A172 (cell line): Measurements from ENCODE around the gene ABHD18. TPM values are rescaled to one million over a fixed set of nuclear protein-coding genes. Genes with fewer than 3 reads are reported as not detected.
"Not testable (repeated sequence)": the region's sequence is repeated elsewhere in the genome, so short reads cannot be mapped to it uniquely, and the experiment has no call there.

Experiments used
- DNase-seq: peaks from one replicate; pipeline ENCODE4 v3.0.0-alpha.2; 2015; ENCODE audit warnings: low spot score
- total RNA-seq: library from RNA; depleted of rRNA; stranded (reverse); fragments of >200 nt; shearing (Covaris generic); gene quantifications from 2 replicates; pipeline ENCODE4 v1.2.3, GENCODE V29; 2014

ABHD18 gene
- total RNA-seq, 1 experiment from 2014 or later: 5.7 TPM

- DNase-seq: no peak
These were observed 23.4 kb downstream of the ABHD18 start for GRCh38 chr4:127988638-127989037.

DNA sequence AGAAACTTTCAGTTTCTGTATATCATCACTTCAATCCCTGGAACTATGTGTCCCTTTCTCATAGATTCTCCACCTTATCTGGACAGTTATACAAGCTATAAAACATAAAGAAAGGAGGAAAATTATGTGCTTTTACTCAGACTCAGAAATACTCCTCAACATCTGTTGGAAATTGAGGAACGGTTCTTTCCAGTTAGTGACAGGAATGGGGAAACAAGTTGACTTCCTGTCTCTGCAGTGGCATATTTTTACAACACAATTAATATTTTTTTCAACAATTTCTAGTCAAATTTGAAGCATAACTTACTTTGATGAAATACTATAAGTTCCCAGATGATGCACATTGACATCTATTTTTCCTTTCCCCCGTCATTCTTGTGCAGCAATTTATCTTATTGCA is 27.9 kb downstream of the ABHD18 start:
- DNase-seq: no peak

DNA sequence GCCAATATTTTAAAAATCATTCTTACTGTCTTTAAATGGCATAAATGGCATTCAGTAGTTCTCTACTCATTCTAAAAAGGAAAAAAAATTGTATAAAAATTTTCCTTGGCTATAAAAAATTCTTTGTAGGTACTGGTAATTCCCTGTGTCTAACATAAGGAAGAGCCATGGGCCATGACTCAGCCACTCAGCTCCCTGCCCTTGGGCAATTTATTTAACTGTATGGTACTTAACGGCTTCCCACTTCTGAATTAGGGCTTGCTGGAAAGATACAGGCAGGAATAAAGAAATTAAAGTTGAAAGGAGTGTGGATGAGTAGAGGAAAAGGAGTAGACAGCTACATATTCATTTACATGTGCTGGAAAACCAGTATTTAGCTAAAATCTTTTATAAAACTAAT is 30.6 kb downstream of the ABHD18 start:
- DNase-seq: peak; percentile 72

DNA sequence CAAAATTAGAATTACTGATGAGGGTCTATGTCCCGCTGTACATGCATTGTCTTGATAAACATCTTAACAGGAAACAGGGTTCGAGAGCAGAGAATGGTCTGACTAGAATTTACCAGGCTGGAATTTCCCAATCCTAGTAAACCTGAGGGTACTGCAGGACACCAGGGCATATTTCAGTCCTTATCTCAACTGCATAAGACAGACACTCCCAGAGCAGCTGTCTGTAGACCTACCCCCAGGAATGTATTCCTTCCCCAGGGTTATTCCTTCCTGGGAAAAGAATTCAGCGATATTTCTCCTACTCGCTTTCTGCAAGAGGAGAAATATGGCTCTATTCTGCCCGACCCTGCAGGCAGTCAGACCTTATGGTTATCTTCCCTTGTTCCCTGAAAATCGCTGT is 31.3 kb downstream of the ABHD18 start:
- not testable (repeated sequence) for DNase-seq

GRCh38 chr4:127997534-127998388 is 32.6 kb downstream of the ABHD18 start:
- DNase-seq: peak; percentile 80

DNA sequence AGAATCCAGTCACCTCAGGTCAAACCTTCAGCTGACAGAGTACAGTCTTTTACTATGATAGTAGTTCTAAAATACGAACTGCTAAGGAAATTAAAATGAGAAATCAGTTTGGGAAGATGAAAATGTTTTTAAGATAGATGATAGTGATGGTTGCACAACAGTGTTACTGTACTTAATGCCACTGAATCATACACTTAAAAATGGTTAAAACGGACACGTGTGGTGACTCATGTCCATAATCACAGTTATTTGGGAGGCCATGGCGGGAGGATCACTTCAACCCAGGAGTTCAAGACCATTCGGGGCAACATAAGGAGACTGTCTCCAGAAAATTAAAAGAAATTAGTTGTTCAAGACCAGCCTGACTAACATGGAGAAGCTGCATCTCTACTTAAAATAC is 41.4 kb downstream of the ABHD18 start:
- no peak for DNase-seq

DNA sequence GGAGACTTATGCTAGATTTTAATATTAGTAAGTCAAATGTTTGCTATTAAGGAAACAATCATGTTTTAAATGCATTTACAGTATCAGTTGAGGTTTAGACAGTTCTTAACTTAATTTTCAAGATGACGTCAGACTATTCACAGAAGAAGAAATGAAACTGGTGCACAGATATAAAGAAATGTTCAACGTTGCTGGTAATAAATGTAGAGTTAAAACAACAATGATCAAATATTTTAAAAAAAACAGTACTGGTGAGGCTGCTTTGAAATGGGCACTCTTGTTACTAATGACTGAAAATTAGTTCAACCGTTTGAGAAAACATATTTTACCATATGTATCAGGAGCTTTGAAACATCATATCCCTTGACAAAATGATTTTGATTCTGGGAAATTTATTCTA is 44.2 kb downstream of the ABHD18 start:
- DNase-seq: no peak

DNA sequence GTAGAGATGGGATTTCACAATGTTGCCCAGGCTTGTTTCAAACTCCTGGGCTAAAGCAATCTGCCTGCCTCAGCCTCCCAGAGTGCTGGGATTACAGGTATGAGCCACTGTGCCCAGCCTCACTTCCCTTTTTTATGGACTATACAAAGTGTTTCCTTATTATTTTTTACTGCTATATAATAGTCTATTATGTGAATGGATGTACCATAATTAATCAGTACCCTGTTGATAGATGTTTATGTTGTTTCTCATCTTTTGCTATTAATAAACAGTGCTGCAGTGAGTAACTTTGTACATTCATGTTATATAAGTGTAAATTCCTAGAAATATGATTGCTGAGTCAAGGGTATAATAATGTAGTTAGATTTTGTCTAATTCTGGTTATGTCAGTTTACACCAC is 60.1 kb downstream of the ABHD18 start:
- no peak for DNase-seq

GRCh38 chr4:128029907-128030306 is 64.7 kb downstream of the ABHD18 start:
- no peak for DNase-seq

DNA sequence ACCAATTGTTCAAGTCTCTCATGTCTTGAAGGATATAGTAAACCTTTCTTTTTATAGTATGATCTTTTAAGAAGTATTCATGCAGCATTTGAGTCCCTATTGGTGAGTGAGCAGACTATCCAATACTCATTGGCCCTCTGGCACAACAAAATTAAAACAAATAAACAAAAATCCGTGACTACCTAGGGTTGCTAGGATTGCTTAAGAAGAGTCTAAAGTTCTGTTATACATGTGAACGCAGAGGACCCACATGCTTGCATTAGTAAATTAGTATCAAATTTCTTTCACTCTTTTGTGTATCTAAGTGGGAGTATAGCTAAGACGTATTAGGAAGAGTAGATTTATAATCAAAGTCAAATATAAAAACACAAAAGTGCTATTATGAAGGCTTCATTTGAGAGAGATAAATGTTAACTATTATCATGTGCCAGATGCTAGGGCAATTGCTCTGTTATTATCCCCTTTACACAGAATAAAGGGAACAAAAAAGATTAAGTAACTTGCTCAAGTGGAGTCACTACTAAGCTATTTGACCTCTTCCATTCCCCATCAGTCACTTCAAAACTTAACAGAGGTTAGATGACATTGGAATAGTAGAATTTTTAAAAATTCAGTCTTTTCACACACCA is 66.7 kb downstream of the ABHD18 start:
- DNase-seq: no peak

DNA sequence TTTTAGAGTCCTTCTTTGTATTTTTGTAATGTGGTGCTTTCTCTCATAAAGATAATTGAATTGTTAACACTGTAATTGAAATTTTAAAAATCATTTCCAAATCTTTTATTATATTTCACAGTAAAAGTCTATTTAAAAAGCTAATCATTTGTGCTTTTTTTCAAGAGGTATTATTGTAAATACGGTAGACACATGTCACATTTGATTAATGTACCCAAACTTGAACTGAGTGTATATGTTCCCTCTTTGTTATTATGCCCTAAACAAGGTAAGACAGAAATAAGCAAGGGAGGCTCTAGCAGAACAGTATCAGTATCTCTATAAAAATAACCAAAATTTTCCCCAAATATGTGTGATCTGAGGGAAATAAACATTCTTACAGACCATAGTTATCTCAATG is 74.4 kb downstream of the ABHD18 start:
- no peak for DNase-seq

DNA sequence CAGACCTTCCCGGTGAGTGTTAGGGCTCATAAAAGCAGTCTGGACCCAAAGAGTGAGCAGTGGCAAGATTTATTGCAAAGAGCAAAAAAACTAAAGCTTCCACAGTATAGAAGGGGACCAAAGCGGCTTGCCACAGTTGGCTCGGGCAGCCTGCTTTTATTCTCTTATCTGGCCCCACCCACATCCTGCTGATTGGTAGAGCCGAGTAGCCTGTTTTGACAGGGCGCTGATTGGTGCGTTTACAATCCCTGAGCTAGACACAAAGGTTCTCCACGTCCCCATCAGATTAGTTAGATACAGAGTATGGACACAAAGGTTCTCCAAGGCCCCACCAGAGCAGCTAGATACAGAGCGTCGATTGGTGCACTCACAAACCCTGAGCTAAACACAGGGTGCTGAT is 81.8 kb downstream of the ABHD18 start:
- not testable (repeated sequence) for DNase-seq

DNA sequence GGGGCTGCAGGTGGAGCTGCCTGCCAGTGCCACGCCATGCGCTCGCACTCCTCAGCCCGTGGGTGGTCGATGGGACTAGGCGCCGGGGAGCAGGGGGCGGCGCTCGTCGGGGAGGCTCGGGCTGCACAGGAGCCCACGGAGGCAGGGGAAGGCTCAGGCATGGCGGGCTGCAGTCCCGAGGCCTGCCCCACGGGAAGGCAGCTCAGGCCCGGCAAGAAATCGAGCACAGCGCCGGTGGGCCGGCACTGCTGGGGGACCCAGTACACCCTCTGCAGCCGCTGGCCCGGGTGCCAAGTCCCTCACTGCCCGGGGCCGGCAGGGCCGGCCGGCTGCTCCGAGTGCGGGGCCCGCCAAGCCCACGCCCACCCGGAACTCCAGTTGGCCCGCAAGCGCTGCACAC is 82.3 kb downstream of the ABHD18 start:
- DNase-seq: not testable (repeated sequence)

GRCh38 chr4:128051229-128051628 is 86.0 kb downstream of the ABHD18 start:
- not testable (repeated sequence) for DNase-seq

DNA sequence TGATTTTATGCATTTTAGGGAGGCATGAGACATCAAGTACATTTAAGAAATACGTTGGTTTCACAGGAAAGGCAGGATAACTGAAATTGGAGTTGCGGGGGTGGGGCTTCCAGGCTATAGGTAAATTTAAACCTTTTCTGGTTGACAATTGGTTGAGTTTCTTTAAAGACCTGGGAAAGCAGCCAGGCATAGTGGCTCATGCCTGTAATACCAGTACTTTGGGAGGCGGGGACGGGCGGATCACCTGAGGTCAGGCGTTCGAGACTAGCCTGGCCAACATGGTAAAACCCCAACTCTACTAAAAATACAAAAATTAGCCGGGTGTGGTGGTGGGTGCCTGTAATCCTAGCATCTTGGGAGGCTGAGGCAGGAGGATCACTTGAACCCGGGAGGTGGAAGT is 89.7 kb downstream of the ABHD18 start:
- not testable (repeated sequence) for DNase-seq

GRCh38 chr4:128055441-128056206 is 90.4 kb downstream of the ABHD18 start:
- DNase-seq: not testable (repeated sequence)

DNA sequence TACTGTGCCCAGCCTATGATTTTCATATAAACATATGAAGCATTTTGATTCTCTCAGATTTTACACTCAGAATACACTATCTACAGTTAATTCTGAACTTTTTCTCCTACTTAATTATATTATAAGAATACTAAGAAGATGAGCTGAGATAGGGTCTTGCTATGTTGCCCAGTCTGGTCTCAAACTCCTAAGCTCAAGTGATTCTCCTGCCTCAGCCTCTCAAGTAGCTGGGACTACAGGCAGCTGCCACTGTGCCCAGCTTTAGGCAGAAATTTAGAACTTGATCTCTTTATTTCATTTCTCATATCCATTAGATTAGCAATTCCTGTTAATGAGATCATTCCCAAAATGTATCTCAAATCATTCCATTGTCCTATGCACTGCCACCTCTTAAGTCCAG is 91.2 kb downstream of the ABHD18 start:
- no peak for DNase-seq

GRCh38 chr4:128060121-128060698 is 95.0 kb downstream of the ABHD18 start:
- no peak for DNase-seq

GRCh38 chr4:128060699-128061565 is 95.7 kb downstream of the ABHD18 start, which contains the start of gene LARP1B:
Gene LARP1B (plus strand): TSS chr4:128061312. CDS start chr4:128074952, 13,640 bp downstream.
- DNase-seq: peak; percentile 89

GRCh38 chr4:128061566-128062536 is 96.6 kb downstream of the ABHD18 start:
- DNase-seq: peak; percentile 33
